ENCODE data around the gene MAP4K5.

Gene MAP4K5

GRCh38 chr14:50399251-50400032 is 132.9 kb downstream of the MAP4K5 start:
- peak; percentile 58 for DNase-seq (ENCODE audit: low read depth, low spot score)

- no peak for DNase-seq (ENCODE audit: low read depth, low spot score)
Observed at GRCh38 chr14:50398189-50398580, 134.2 kb downstream of the MAP4K5 start.

GRCh38 chr14:50397390-50398188 is 134.8 kb downstream of the MAP4K5 start:
- DNase-seq (ENCODE audit: low read depth, low spot score) = no peak

- DNase-seq (ENCODE audit: low read depth, low spot score) = no peak
Observed at GRCh38 chr14:50396631-50397389, 135.6 kb downstream of the MAP4K5 start, which contains the start of gene CDKL1. TSS of gene CDKL1 (minus strand) at chr14:50396881. CDS start at chr14:50395868, 1,013 bp downstream.

GRCh38 chr14:50395448-50395847 is 136.9 kb downstream of the MAP4K5 start:
- no peak for DNase-seq (ENCODE audit: low read depth, low spot score)

GRCh38 chr14:50394713-50395112 is 137.7 kb downstream of the MAP4K5 start:
- DNase-seq (ENCODE audit: low read depth, low spot score) = no peak

- no peak for DNase-seq (ENCODE audit: low read depth, low spot score)
Observed at GRCh38 chr14:50389668-50390441, 142.5 kb downstream of the MAP4K5 start.

- DNase-seq (ENCODE audit: low read depth, low spot score) = no peak
Observed at GRCh38 chr14:50388256-50388931, 144.0 kb downstream of the MAP4K5 start.

DNA sequence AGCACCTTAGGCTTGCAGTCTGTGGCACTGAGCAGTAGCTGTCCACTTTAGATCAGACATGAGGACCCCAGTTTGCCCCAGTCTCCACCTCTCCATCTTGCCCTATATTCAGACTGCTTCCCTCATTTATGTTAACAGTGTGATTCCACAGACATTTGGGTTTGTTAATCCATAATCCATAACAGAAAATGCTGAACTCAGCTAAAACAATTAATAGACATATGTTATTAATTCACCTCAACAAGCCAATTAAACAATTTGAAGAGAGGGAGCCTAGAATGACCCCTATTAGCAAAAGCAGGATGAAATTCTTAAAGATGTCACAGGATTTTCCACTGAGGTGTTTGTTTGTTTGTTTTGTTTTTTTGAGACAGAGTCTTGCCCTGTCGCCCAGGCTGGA is 144.8 kb downstream of the MAP4K5 start:
- DNase-seq (ENCODE audit: low read depth, low spot score) = no peak

GRCh38 chr14:50383618-50384225 is 148.6 kb downstream of the MAP4K5 start:
- DNase-seq (ENCODE audit: low read depth, low spot score) = no peak

DNA sequence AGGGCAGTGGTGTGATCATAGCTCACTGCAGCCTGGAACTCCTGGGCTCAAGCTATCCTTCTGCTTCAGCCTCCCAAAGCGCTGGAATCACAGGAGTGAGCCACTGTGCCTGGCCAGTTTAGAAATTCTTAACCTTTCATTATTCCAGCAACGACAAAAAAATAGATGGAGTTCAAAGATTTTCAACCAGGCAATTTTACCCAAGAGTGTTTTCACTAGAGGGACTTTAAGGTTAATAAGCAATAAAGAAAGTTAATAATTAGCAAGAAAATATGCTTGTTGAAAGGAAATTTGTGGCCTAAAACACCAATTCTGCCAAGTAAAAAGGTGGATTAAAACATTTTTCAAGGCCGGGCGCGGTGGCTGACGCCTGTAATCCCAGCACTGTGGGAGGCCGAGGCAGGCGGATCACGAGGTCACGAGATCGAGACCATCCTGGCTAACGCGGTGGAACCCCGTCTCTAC is 150.5 kb downstream of the MAP4K5 start:
- DNase-seq (ENCODE audit: low read depth, low spot score) = no peak

DNA sequence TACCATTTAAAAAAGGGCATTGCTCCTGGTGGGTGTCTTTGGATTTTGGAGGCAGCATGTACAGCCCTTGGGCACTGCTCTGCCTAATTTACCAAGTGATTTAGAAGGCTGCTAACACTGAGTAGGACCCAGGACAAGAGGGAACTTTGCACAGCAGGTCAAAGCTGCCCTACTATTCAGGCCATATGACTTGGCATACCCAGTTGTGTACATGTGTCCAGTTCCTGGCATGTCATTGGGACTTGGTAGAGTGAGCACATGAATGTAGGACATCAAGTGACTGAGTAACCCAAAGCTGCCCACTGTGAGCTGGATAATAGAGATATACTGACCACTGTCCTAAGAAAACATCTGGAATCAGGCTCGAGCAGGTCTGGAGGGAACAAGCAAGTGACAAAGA is 151.4 kb downstream of the MAP4K5 start:
- no peak for DNase-seq (ENCODE audit: low read depth, low spot score)

DNA sequence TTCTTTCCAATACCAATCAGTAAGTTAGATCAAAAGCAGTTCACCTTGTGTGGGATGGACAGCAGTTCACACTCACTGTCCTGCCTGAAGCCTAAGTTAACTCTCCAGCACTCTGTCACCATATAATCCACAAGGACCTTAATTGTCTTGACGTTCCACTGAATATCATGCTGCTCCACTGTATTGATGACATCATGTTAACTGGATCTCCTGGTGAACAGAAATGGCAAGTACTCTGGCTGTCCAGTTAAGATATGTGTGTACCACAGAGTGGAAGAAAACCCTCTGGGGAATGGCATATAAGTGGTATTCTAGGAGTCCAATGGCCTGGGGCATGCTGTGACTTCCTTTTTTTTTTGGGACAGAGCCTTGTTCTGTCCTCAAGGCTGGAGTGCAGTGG is 151.9 kb downstream of the MAP4K5 start:
- DNase-seq (ENCODE audit: low read depth, low spot score) = no peak

- no peak for DNase-seq (ENCODE audit: low read depth, low spot score)
Observed at GRCh38 chr14:50379563-50379962, 152.8 kb downstream of the MAP4K5 start.

DNA sequence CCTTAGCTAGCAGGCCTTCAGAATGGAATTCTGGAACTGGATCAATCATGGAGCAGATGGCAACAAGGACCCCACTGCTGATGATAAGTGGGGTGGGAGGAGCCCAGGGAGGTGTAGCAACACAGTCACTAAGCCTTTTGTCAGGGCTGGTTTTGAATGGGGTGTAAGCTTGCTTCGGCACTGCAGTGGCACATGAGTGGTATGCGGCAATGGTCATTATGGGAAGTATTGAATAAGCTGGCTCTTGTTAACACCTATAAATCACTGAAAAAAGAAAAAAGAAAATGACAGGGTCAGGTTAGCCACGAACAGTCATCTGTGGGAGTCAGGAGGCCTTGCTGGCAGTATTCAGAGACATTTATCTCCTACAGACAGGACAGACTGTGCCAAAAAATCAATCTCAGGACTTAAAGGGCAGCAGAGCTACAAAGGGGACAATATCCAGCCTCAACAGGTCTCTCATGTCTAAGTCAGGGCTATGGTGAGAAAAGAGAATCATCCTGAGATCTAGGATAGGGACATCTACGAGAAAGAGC is 154.8 kb downstream of the MAP4K5 start:
- DNase-seq (ENCODE audit: low read depth, low spot score) = no peak

GRCh38 chr14:50375760-50376159 is 156.6 kb downstream of the MAP4K5 start:
- no peak for DNase-seq (ENCODE audit: low read depth, low spot score)

DNA sequence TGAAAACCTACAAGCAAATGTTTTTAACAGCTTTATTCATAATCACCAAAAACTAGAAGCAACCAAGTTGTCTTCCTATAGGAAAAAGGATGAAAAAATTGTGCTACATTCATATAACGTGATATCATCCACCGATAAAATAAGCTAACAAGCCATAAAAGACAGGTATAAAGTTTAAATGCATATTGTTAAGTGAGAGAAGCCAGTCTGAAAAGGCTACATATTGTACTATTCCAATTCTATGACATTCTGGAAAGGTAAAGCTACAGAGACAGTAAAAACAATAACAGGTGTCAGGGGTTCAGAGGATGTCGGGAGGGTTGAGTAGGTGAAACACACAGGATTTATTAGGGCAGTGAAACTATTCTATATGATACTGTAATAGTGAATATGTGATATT is 158.4 kb downstream of the MAP4K5 start:
- no peak for DNase-seq (ENCODE audit: low read depth, low spot score)

GRCh38 chr14:50371546-50371945 is 160.8 kb downstream of the MAP4K5 start:
- no peak for DNase-seq (ENCODE audit: low read depth, low spot score)

All from brain pericyte (primary cell).